Dedifferentiated amniotic fluid mesenchymal stem cell (primary cell): ENCODE data around the gene IFI30.
"Not testable (repeated sequence)": the region's sequence is repeated elsewhere in the genome, so short reads cannot be mapped to it uniquely, and the experiment has no call there.

ENCODE experiments used
- DNase-seq: peaks from one replicate; pipeline ENCODE4 v3.0.0-alpha.2; 2016; ENCODE audit errors: extremely low spot score

Gene IFI30

GRCh38 chr19:18203408-18203862 lies 29.8 kb downstream of the IFI30 start:
- no peak for DNase-seq

- peak; percentile 100 for DNase-seq
Measured at GRCh38 chr19:18203863-18204393, 30.3 kb downstream of the IFI30 start, which contains the start of gene RAB3A. TSS of gene RAB3A (minus strand) at chr19:18204042. CDS start at chr19:18202740, 1,302 bp downstream.

- DNase-seq, result no peak
Measured at GRCh38 chr19:18204394-18205199, 31.0 kb downstream of the IFI30 start.

- DNase-seq, result peak; percentile 55
Measured at GRCh38 chr19:18205200-18205892, 31.7 kb downstream of the IFI30 start.

- no peak for DNase-seq
Measured at GRCh38 chr19:18206018-18206417, 32.4 kb downstream of the IFI30 start.

GRCh38 chr19:18208098-18208951 lies 34.7 kb downstream of the IFI30 start:
- no peak for DNase-seq

- not testable (repeated sequence) for DNase-seq
Measured at GRCh38 chr19:18209912-18210311, 36.3 kb downstream of the IFI30 start.

- no peak for DNase-seq
Measured at GRCh38 chr19:18211683-18212082, 38.1 kb downstream of the IFI30 start.

GRCh38 chr19:18214779-18215433 lies 41.3 kb downstream of the IFI30 start:
- DNase-seq, result no peak

GRCh38 chr19:18216789-18217188 lies 43.2 kb downstream of the IFI30 start:
- DNase-seq, result no peak

- DNase-seq, result no peak
Measured at GRCh38 chr19:18218159-18218558, 44.5 kb downstream of the IFI30 start.

GRCh38 chr19:18218600-18218999 lies 45.0 kb downstream of the IFI30 start:
- no peak for DNase-seq

- no peak for DNase-seq
Measured at GRCh38 chr19:18219911-18220631, 46.5 kb downstream of the IFI30 start.

- no peak for DNase-seq
Measured at GRCh38 chr19:18220632-18221275, 47.1 kb downstream of the IFI30 start.

GRCh38 chr19:18221815-18222725 lies 48.5 kb downstream of the IFI30 start:
- DNase-seq, result no peak

- DNase-seq, result no peak
Measured at GRCh38 chr19:18223860-18224524, 50.4 kb downstream of the IFI30 start.

GRCh38 chr19:18224525-18225354 lies 51.1 kb downstream of the IFI30 start:
- peak; percentile 100 for DNase-seq

GRCh38 chr19:18225355-18225701 lies 51.7 kb downstream of the IFI30 start:
- DNase-seq, result no peak
